Measurements from ENCODE around the gene TM7SF2. TPM values are rescaled to one million over a fixed set of nuclear protein-coding genes. Genes with fewer than 3 reads are reported as not detected.

TM7SF2 gene
- total RNA-seq, 1 experiment from 2014 or later, result 73.8 TPM

- CTCF ChIA-PET, result interaction anchor here (0.9 kb wide), 1 partner anchor 70 kb away, joined by 3 read pairs; the partner anchor contains the start of gene ARL2
- DNase-seq, result peak; percentile 96 to 97
- intact Hi-C loops (cut with micrococcal nuclease; ENCODE audit: unreplicated experiment), result loop anchor here (5.0 kb wide), 1 partner anchor 57 kb away; the partner anchor contains the start of gene SNX15
- no TSS peak for BruUV-seq (replicated peaks)
- no peaks in the 10 kb centered on the region for H3K27me3 Mint-ChIP-seq (ENCODE audit: insufficient read depth, unreplicated experiment)
- TF ChIP-seq CTCF (IDR thresholded peaks at IDR 0.05; ENCODE audit: insufficient read depth in 1 of 2, low read depth in 1 of 2, low read length in 1 of 2, severe bottlenecking in 1 of 2, unreplicated experiment in 1 of 2), result no peak
- Histone ChIP-seq H3K4me3 (ENCODE audit: low read depth, low read length) (peak within 1 kb of the TSS; percentile 58), H3K4me1 (peaks cover 16% of the 10 kb centered on the region; the same call in 1 of the 2 replicates), H3K36me3 (ENCODE audit: control insufficient read depth, insufficient read depth, low read length) (peaks cover 4% of the 10 kb centered on the region; the same call in 1 of the 2 replicates), H3K9me3 (no peaks in the 10 kb centered on the region), H3K27me3 (replicated peaks; ENCODE audit: control insufficient read depth, insufficient read depth, low read length) (no peaks in the 10 kb centered on the region)
- no peaks in the 10 kb centered on the region for H3K9me3 Mint-ChIP-seq (ENCODE audit: unreplicated experiment)
- H3K27ac Mint-ChIP-seq (ENCODE audit: unreplicated experiment), result peak within 1 kb of the TSS; percentile 98
- H3K36me3 Mint-ChIP-seq (ENCODE audit: insufficient read depth, unreplicated experiment), result peaks cover 62% of the 10 kb centered on the region
- peaks cover 17% of the 10 kb centered on the region for H3K4me1 Mint-ChIP-seq (ENCODE audit: low read depth, unreplicated experiment)
- H3K4me3 Mint-ChIP-seq (ENCODE audit: unreplicated experiment), result peak within 1 kb of the TSS; percentile 85
- POLR2A ChIA-PET, result no interaction called here
Observed at GRCh38 chr11:65083834-65084597, 27.7 kb upstream of the TM7SF2 start, which contains the start of the genes CDCA5 and ZFPL1. Gene CDCA5 (minus strand): TSS chr11:65084040. CDS start chr11:65083978, 62 bp downstream. Gene ZFPL1 (plus strand): TSS chr11:65084222. CDS start chr11:65084699, 477 bp downstream.

- TF ChIP-seq CTCF (IDR thresholded peaks at IDR 0.05; ENCODE audit: insufficient read depth in 1 of 2, low read depth in 1 of 2, low read length in 1 of 2, severe bottlenecking in 1 of 2, unreplicated experiment in 1 of 2), result no peak
- CTCF ChIA-PET, result no interaction called here
- intact Hi-C loops (cut with micrococcal nuclease; ENCODE audit: unreplicated experiment), result loop anchor here (5.0 kb wide), 1 partner anchor 57 kb away; the partner anchor contains the start of gene SNX15
Observed at GRCh38 chr11:65084598-65085375, 26.9 kb upstream of the TM7SF2 start.

GRCh38 chr11:65085446-65085845 lies 26.2 kb upstream of the TM7SF2 start:
- ChIA-PET POLR2A (interaction anchor here (0.6 to 1.2 kb wide), 2 partner anchors 26 to 32 kb away, joined by 3 to 4 read pairs; partner anchors contain the start of gene TM7SF2), CTCF (no interaction called here)
- no peak for TF ChIP-seq CTCF (IDR thresholded peaks at IDR 0.05; ENCODE audit: insufficient read depth in 1 of 2, low read depth in 1 of 2, low read length in 1 of 2, severe bottlenecking in 1 of 2, unreplicated experiment in 1 of 2)
- intact Hi-C loops (cut with micrococcal nuclease; ENCODE audit: unreplicated experiment), result no loop called here
- H3K9me3 ChIP-seq, result no peaks in the 10 kb centered on the region
- DNase-seq, result no peak
- H3K36me3 ChIP-seq (ENCODE audit: control insufficient read depth, insufficient read depth, low read length), result peaks cover 4% of the 10 kb centered on the region; the same call in 1 of the 2 replicates
- Mint-ChIP-seq H3K27me3 (ENCODE audit: insufficient read depth, unreplicated experiment) (no peaks in the 10 kb centered on the region), H3K9me3 (ENCODE audit: unreplicated experiment) (no peaks in the 10 kb centered on the region), H3K4me1 (ENCODE audit: low read depth, unreplicated experiment) (peaks cover 16% of the 10 kb centered on the region), H3K27ac (ENCODE audit: unreplicated experiment) (peak overlapping the region; percentile 23), H3K36me3 (ENCODE audit: insufficient read depth, unreplicated experiment) (peaks cover 56% of the 10 kb centered on the region), H3K4me3 (ENCODE audit: unreplicated experiment) (peak overlapping the region; percentile 85)
- H3K27me3 ChIP-seq (replicated peaks; ENCODE audit: control insufficient read depth, insufficient read depth, low read length), result no peaks in the 10 kb centered on the region
- BruUV-seq (replicated peaks), result no TSS peak
- peaks cover 16% of the 10 kb centered on the region; the same call in 1 of the 2 replicates for H3K4me1 ChIP-seq
- H3K4me3 ChIP-seq (ENCODE audit: low read depth, low read length), result no peak overlapping the region

More at GRCh38 chr11:65084598-65085375, 26.9 kb upstream of the TM7SF2 start:
- peaks cover 16% of the 10 kb centered on the region for H3K4me1 Mint-ChIP-seq (ENCODE audit: low read depth, unreplicated experiment)
- BruUV-seq (replicated peaks), result TSS peak; percentile 54
- POLR2A ChIA-PET, result interaction anchor here (1.2 kb wide), 1 partner anchor 27 kb away, joined by 4 read pairs; the partner anchor contains the start of gene TM7SF2
- H3K4me1 ChIP-seq, result peaks cover 16% of the 10 kb centered on the region; the same call in 1 of the 2 replicates
- no peaks in the 10 kb centered on the region for H3K27me3 ChIP-seq (replicated peaks; ENCODE audit: control insufficient read depth, insufficient read depth, low read length)
- peaks cover 4% of the 10 kb centered on the region; the same call in 1 of the 2 replicates for H3K36me3 ChIP-seq (ENCODE audit: control insufficient read depth, insufficient read depth, low read length)
- peaks cover 62% of the 10 kb centered on the region for H3K36me3 Mint-ChIP-seq (ENCODE audit: insufficient read depth, unreplicated experiment)
- peak overlapping the region; percentile 58 for H3K4me3 ChIP-seq (ENCODE audit: low read depth, low read length)
- H3K9me3 ChIP-seq, result no peaks in the 10 kb centered on the region
- peak overlapping the region; percentile 85 for H3K4me3 Mint-ChIP-seq (ENCODE audit: unreplicated experiment)
- DNase-seq, result no peak
- H3K9me3 Mint-ChIP-seq (ENCODE audit: unreplicated experiment), result no peaks in the 10 kb centered on the region
- H3K27me3 Mint-ChIP-seq (ENCODE audit: insufficient read depth, unreplicated experiment), result no peaks in the 10 kb centered on the region
- peak overlapping the region; percentile 98 for H3K27ac Mint-ChIP-seq (ENCODE audit: unreplicated experiment)

Data from Caco-2 (cell line).